GM19324 (cell line): ENCODE data around the gene TTLL10.

ENCODE experiments used
- ATAC-seq: cut with Tn5 transposase; IDR thresholded peaks from one replicate; pipeline ENCODE4 v1.9.1; 2021; ENCODE audit warnings: mild to moderate bottlenecking, moderate library complexity; ENCODE audit not compliant: unreplicated experiment, low FRiP score

The TTLL10 gene, protein sequence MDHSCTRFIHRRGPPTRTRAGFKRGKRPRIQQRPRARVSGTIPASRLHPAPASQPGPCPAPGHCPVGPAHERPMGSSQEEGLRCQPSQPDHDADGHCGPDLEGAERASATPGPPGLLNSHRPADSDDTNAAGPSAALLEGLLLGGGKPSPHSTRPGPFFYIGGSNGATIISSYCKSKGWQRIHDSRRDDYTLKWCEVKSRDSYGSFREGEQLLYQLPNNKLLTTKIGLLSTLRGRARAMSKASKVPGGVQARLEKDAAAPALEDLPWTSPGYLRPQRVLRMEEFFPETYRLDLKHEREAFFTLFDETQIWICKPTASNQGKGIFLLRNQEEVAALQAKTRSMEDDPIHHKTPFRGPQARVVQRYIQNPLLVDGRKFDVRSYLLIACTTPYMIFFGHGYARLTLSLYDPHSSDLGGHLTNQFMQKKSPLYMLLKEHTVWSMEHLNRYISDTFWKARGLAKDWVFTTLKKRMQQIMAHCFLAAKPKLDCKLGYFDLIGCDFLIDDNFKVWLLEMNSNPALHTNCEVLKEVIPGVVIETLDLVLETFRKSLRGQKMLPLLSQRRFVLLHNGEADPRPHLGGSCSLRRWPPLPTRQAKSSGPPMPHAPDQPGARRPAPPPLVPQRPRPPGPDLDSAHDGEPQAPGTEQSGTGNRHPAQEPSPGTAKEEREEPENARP

DNA sequence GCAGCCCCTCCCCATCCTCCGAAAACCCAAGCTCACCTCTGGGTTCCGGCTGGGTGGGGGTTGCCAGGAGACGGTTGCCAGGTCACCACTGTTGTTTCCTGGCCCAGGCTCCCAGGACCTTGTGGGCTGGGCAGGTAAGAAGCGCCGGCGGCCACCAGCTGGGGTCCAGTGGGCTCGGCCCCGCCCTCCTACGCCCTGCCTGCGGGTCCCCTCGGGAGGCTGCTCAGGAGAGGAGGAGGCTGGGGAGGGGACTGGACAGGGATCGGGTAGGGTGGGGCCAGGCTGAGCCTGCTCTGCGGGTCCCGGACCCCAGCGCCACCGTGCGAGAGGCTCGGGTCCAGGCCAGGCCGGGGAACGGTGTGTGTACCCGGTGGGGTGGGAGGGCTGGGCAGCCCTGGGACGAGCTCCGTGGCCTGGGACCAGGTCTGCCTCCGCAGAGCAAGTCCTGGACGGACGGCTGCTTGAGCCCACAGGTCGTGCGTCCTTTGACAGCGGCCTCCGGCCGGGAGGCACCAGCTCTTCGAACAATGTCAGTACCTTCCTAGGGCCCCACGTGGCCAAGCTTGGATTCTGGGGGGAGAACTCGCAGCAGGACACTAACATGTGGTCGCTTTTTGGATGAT is at the start of gene TTLL10:
Gene TTLL10, plus strand, starts transcription at position 88 of the 623 bp plus-strand sequence. CDS start 5,336 bp downstream, outside the sequence.
- no peak for ATAC-seq

DNA sequence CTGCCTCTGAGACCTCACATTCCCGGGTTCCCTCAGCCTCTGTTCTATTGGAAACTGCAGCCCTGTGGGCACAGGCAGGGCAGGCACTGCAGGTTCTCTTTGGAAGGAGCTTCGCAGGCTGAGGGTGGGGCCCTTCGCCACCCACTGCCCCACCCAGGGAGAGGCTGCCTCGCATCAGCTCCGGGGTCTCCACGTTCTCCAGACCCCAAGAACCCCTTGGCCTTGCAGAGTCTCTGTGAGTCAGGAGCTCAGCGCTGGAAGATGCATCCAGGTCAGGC is 49.2 kb upstream of the TTLL10 start:
- no peak for ATAC-seq

DNA sequence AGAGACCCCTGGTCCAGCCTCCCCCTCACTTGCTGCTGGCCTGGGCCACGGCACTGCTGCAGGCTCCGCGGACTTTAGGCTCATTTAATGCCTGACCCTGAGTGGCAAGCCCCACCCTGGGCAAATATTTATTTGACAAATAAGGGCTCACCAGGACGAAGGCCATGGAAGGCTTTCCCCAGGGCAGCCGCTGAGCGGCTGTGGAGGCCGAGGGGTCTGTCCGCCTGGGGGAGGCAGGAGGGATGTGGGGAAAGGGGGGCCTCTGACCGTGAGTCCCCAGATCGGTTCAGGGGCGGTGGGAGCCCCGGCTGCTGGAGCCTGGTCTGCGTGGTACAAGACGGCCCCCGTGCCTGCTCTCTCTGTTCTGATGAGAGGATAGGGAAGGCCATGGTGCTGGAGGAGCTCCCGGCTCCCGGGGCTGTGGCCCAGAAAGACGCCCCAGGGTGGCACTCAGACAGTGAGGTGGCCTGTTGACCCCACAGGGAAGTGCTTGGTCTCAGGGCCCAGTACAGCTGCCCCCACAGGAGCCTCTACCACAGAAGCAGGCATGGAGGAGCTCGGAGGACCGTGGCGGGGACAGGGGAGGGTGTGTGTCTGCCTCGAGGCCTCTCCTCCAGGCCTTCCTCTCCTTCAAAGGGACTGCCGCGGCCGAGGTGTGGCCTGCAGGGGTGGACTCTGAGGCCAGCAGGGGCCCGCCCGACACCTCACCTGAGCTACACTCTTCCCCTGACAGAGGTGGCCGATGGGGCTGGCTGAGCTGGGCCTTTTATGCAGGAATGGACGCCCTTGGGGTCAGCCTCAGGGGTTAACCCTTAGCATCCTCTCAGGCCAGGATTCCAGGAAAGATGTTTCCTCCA is 48.7 kb upstream of the TTLL10 start:
- no peak for ATAC-seq

DNA sequence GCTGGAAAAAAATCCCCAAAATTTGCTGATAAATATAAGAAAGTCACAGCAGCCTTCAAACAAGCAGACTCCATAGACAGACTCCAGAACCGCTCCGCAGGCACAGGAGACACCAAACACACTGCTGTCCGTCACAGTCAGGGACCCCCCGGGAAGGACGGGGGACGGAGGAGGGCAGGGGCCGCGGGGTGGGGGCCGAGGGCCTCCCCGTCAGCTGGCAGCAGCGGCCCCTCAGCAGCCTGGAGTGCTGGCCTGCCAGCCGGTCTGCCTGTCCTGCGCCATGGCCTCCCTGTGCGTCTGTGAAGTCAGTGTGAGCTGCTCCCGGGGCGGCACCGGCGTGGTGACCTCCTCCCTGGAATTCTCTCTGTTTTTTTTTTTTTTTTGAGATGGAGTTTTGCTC is 47.7 kb upstream of the TTLL10 start:
- no peak for ATAC-seq

DNA sequence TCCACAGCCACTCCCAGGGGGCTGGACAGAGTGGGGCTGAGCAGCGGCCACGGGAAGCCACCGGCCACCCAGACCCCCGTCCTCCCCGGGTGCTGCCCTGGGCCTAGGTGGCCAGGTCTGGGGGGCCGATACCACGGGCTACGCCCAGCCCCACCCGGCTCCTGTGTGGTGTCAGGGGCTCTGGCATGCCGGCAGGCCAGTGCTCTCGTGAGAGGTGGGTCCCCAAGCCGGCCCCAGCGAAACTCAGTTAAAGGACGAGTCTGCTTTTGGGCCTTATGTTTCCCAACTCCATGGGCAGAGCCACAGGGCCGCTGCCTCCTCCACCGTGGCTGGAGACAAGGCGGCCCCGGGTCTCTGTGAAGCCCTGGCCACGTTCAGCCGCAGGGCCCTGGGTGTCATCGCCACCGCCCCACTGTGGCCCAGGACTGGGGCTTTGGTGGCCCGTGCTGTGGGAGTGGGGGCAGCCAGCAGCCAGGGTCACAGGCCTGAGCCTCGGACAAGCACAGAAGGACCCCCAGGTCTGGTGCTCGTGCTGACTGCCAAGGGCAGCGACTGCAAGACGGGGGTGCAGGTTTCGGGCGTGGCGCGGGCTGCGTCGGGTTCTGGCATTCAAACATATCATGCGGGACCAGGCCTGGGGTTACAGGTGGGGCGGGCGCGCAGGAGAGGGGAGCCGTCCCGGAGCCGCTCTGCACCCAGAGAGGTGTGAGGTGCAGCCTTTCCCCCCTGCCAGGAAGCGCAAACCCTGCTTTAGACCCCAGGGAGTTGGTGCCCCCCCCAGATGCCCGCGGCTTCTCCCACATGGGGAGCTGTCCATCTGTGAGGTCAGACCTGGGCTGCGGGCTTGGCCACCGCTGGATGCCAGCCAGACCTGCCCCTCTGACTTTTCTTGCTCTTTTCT is 45.9 kb upstream of the TTLL10 start:
- ATAC-seq, result no peak

DNA sequence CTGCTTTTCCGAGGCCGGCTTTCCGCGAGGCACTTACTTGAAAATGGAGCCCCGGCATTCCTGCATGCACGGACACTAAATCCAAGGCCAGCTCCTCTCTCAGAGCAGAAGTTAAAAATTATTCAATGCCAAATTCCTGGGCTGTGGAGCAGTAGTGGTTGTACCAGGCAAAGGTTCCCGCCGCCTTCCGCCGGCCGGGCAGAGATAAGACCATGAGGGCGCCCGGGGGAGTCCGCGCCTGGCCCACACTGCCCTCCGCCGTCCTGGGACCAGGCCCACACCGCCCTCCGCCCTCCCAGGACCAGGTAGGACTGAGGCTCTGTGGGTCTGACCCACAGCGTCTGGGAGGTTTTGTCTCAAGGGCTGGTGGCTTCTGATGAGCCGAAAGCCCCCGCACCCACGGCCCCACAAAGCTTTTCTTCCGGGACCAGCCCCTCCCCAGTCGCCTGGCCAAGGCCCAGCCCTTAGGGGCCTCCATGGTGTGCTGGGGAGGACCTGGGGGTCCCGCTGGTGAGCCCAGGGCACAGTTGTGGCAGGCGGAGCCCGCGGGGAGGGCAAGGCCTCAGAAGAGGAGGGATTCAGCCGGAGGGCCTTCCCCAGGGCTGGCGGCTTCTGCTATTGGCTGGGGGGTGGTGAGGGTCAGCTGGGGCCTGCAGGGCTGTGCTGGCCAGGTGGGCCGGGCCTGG is 45.1 kb upstream of the TTLL10 start:
- ATAC-seq, result no peak

DNA sequence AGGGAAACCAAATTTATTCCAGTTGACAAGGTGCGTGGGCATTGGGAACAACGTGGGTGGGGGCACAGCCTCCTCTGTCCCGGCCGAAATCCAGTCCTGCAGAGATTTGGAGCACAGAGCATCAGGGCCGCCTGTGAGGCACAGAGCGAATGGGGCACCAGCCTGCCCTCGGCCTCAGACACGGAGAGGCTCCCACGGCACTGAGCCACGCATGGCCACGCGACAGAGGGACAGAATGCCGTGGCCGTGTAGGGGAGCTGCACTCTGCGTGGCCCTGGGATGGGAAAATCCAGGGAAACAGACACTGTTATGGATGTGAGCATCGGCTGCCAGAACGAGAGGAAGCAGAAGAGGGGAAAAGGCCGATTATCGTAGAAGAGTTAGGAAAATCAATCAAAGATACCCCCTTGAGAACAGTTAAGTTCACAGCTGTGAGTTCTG is 44.3 kb upstream of the TTLL10 start:
- ATAC-seq, result no peak

DNA sequence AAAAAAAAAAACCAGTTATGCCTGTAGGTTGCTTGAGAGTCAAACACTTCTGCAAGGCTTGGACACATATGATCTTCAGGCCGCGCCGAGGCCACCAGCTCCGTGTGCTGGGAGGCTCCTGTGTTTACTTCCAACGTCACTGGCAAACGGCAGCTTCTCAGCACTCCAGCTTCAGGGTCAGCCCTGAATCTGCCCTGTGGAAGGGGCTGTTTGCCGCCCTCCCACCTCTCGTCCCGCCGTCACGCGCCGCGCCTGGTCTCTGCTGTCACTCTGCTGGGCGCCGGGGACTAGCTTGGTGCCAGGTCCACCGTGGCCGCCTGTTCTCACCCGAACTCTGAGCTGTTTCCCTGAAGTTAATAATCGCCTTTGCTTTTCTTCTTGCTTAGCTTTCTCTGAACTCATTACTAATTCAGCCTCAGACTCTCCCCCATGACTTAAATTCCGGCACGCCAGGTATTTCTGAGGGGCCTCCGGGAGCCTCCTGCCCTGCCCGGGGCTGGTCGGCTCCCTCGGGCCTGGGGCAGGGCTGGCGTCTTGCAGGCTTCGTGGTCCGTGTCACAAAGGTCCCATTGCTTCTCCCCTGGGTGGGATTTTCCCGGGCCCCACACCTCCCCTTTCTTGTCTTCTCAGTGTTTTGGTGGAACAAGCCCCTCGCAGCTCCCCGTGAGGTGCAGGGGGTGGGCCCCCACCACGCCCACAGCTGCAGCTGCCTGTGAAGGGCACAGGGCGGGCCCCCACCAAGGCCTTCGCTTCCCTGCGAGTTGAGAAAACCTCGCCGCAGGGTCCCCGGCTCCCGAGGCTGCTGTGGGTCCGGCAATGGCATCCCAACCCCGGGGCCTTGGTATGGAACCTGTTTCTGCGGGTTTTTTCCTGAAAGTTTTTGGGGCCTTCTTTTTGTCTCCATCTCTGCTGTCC is 43.2 kb upstream of the TTLL10 start:
- no peak for ATAC-seq

DNA sequence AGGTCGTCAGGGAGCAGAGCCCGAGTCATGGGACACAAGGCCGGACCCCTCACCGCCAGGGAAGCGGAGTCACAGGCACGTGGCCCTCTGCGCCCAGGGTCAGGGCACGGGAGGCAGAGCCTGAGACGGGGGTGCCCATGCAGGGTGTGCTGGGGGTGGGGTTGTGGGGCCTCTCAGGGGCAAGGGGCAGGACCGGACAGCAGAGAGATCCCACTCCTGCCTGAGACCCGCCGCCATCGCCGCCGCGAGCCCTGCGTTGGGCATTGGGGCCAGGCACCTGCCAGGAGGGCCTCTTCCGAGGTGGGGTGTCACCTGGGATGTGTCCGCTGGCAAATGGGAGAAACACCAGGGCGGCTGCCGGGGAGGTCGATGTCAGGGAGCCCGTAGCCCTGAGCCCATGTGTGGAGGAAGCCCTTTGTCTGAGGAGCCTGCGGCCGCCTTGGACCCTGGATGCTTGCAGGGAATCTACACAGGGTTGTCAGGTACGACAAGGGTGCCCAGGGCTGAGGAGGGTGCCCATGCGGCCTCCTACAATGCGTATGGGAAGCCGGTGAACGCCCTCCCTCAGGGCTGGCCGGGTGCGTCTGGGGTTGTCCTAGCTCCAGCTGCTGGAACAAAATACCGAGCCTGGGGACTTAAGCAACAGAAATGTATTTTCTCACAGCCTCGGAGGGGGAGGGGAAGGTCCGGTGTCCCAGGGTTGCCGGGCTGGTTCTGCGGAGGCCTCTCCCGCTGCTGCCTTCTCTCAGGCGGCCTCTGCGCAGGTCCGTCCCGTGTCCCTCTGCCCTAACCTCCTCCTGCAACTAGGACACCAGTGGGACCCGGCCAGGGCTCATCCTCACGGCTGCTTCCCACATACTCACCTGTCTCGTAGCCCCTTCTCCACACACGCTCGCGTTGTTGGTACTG is 41.4 kb upstream of the TTLL10 start:
- no peak for ATAC-seq

DNA sequence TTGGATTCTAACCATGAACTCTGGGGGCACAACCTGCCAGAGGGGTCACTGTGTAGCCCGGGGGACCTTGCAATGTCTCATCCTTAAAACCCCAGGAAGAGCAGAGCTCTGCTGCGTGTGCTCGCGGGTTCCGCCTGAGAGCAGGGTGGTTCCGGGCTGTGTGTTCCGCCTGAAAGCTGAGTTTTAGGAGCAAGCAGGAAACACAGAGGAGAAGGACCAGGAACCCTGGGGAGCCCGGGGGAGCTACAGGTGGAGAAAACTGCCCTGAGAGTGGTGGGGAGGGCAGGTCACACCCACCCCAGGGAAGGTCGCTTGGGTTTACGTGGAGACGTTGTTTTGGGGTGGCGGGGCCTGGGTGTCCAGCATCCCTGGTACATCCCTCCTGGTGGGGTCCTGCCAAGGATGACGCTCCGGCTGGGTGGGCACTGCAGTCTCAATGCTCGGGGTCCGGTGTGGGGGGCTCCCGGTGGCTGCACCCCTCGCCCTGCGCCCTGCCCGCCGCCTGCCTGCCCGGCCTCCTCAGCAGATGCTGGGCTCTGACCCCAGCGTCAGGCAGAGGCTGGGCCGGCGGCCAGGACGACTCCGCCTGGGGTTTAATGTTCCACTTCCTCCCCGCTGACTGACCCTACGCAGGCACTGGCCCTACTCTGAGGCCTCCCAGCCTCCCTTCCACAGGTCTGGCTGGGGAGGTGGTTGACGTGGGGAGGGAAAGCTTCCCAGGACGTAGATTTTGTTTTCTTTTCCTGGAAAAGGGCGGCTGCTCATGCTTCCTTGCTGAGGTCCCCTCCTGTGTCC is 40.5 kb upstream of the TTLL10 start:
- ATAC-seq, result no peak

DNA sequence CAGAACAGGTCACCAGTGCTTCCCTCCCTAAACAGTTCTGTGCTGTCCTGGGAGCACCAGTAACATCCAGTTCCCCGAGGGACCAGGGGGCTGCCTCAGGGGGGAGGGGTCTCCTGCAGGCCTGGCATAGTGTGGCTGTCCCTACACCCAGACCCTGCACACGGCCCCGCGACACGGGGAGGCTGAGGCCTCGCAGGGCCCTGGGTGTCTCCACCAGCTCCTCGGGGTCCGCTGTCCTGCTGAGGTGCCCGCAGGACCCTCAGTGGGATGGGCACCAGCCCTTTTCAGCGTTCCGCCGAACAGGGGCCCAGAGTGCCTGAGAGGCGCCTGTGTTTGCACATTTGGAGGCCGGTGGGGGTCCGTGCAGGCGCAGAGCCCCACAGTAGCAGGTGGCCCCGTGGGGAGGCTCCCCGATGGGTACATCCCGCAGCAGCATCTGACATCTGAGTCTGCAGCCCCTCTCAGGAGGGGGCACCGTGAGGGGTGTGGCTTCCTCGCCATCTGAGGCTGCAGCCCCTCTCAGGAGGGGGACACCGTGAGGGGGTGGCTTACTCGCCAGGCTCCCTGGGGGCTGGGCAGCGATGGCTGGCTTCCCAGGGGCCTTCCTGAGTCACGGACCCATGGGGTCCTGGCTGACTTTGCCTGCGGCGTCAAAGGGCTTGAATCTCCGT is 39.2 kb upstream of the TTLL10 start:
- ATAC-seq, result no peak

DNA sequence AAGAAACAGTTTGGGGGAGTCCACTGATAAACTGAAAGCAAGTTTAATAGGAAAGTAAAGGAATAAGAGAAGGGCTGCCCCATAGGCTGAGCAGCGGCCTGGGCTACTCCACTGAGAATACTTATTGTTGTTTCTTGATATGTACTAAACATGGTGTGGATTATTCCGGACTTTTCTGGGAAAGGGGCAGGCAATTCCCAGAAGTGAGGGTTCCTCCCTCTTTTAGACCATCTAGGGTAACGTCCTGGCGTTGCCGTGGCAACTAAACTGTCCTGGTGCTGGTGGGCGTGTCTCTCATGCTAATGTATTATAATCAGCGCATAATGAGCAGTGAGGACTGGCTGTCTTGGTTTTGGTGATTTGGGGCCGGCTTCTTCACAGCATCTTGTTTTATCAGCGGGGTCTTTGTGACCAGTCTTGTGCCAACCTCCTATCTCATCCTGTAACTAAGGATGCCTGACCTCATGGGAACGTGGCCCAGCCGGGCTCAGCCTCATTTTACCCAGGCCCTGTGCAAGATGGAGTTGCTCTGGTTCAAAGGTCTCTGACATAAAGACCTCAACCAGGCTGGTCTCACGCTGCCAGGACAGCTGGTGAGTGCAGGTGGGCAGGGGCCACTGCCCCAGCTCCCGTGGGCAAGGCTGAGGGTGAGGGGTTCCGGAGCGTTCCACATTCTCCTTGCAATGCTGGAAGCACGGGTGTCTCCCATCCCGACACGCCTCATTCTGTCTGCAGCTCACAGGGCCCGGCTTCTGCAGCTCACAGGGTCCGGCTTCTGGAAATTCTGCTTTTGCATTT is 38.1 kb upstream of the TTLL10 start:
- ATAC-seq, result no peak

DNA sequence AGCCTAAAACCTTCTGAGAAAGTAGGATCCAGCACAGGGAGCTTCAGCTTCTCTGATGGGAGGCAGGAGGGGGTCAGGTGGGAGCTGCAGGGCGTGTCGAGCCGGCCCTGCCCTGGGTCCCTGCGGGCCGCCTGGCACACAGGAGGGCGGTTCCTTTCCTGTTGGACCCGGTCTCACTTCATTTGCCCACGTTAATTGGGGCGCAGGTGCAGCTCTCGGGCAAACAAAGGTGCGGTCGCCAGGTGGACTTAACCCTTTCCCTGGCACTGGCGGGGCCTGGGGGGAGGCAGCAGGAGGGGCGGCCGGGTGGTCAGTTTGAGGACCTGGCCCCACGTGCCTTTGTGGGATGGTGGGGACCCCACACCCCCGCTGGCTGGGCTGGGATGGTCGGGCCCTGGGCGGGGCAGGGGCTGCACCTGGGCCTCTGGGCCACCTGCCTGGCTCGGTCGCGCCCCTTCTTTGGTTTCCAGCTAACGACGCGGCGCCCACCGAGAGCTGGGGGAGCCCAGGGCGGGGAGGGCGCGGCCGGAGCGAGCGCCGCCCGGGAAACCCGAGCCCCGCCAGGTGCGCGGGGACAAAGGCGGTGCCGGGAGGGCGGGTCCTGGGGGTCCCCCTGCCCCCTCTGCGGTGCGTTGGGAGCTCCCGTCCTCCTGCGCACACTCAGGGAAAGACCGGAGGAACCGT is 37.0 kb upstream of the TTLL10 start:
- ATAC-seq, result no peak

DNA sequence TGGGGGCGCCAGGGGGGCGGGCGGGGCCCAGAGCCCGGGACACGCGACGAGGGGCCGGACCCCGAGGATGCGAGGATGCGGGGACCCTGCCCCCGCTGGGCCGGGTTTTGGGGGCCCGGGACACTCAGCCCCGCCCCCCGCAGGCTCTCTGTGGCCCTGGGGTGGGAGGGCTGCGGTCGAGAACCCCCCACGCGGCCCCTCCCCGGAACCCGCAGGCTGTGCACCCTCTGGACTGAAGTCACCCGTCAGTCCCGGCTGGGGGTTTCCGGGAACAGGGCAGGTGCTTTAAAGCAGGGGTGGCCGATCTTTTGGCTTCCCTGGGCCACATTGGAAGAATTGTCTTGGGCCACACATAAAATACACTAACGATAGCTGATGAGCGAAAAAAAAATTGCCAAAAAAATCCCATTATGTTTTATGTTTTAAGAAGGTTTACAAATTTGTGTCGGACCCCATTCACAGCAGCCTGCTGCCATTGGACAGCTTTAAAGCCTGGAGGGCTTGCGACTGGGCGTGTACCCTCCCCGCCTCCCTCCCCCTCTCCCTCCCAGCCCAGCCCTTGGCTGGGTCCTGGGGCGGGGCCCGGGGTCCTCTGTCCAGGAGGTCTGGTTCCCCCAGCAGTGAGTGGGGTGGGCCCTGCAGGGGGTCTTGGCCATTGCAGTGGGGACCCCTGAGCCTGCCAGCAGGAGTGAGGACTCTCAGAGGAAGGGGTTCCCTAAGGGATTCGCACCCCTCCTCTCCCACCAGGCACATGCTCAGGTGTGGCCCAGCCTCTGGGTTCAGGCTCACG is 36.2 kb upstream of the TTLL10 start:
- ATAC-seq, result no peak
